Testis (tissue), 3 donors: ENCODE data around the gene ACO2. TPM values are rescaled to one million over a fixed set of nuclear protein-coding genes. Genes with fewer than 3 reads are reported as not detected.

Experiments used
- DNase-seq: peaks from one replicate; pipeline ENCODE4 v3.0.0-alpha.2; 2019
- H3K27ac ChIP-seq, 2 donors: fragments of 200-600 bp; sonication (generic); one replicate each; pipeline ENCODE4 v1.5.1; 2019
- H3K27me3 ChIP-seq: fragments of 200-600 bp; sonication (generic); one replicate; pipeline ENCODE4 v1.5.1; 2019
- H3K36me3 ChIP-seq: fragments of 200-600 bp; sonication (generic); one replicate; pipeline ENCODE4 v1.5.1; 2017; ENCODE audit warnings: low read depth; ENCODE audit errors: missing control alignments
- H3K4me1 ChIP-seq: fragments of 200-600 bp; sonication (generic); one replicate; pipeline ENCODE4 v1.5.1; 2019
- H3K4me3 ChIP-seq, 2 donors: fragments of 200-600 bp; sonication (generic); one replicate each; pipeline ENCODE4 v1.5.1; 2017 to 2019
- H3K9me3 ChIP-seq: fragments of 200-600 bp; sonication (generic); one replicate; pipeline ENCODE4 v1.5.1; 2017
- POLR2A ChIP-seq: fragments of 450-650 bp; IDR thresholded peaks from one replicate; pipeline ENCODE4 v1.6.1; 2017; ENCODE audit warnings: antibody characterized with exemption, mild to moderate bottlenecking, moderate library complexity
- WGBS, 2 donors: methylation state at CpG; one replicate each; pipeline ENCODE4 v1.1.5; 2018; 5-methylcytosine and 5-hydroxymethylcytosine counted together
- intact Hi-C: fragments of 100-400 bp; cut with DNase I; formaldehyde crosslinking; loops from one replicate; pipeline ENCODE4 v1.15.1; 2023; ENCODE audit warnings: low total_unique reads
- polyA plus RNA-seq: library from polyadenylated mRNA; stranded (reverse); fragments of 350-450 nt; fragmentation: Illumina TruSeq; extraction: RNeasy Lipid Tissue Mini Kit (QIAGEN cat#74804); gene quantifications from one replicate; pipeline ENCODE4 v1.2.3, GENCODE V29; 2014; ENCODE audit warnings: low read depth, low replicate concordance; ENCODE audit not compliant: insufficient read depth
- total RNA-seq, 2 donors: library from RNA; depleted of rRNA; stranded (reverse); fragments of >200 nt; gene quantifications; one replicate each; pipeline ENCODE4 v1.2.3, GENCODE V29; 2016
- TF ChIP-seq, protein P1 (sequence below), 3 experiments: fragments of 450-650 bp in 2 of 3; fragments of 200-600 bp in 1 of 3; sonication (generic) in 1 of 3; IDR thresholded peaks; one replicate each; pipeline ENCODE4 v1.5.1; 2016 to 2019; ENCODE audit warnings: antibody characterized with exemption in 3 of 3, mild to moderate bottlenecking in 2 of 3, moderate library complexity in 1 of 3

ACO2 gene
- total and polyA plus RNA-seq, 3 donors from 2014 or later, result 113 to 178 (median 133) TPM

DNA sequence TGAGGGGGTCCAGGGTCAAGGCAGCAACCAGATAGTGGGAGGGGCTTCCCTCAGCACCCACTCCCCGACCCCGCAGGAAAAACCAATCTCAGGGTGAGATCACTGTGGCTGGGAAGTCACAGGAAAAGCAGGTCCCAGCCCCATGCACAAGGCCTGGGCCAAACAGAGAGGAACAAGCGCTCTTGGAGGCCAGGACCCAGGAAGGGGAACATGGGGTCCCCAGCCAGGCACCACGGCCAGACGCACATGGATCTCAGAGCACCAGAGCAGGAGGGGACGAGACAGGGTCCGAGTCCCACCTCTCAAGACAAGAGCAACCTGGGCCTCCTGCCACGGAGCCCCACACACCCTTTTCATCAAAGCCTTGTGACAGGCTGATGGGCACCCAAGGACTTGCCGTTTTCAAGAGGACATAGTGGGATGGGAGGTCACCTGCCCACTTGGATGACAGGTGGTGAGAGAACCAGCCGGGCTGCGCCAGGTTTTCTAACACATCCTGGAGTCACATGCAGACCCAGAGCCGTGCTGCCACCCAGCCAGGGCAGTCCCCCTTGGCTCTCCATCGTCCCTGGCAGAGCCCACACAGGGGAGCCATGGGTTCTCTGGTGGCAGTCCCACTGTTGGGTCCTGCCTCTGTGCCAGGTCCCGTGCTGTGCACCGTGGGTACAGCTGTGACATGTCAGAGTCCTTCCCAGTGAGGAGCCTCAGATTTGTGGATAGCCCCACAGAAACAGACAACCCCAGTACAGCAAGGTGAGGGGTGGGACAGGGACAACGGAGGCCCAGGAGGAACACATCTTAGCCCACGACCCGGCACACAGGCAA lies 62.2 kb downstream of the ACO2 start:
- intact Hi-C loops, result no loop called here
- Histone ChIP-seq H3K27me3 (no peaks in the 10 kb centered on the region), H3K4me3 (no peak overlapping the region), H3K4me1 (peaks cover 12% of the 10 kb centered on the region), H3K36me3 (no peaks in the 10 kb centered on the region), H3K27ac (peak overlapping the region; percentile 1 to 51), H3K9me3 (no peaks in the 10 kb centered on the region)
- WGBS, 2 donors, result 81 to 91% methylated on average over 7 to 15 of the region's 18 CpGs
- DNase-seq, result no peak
- TF ChIP-seq, protein P1, sequence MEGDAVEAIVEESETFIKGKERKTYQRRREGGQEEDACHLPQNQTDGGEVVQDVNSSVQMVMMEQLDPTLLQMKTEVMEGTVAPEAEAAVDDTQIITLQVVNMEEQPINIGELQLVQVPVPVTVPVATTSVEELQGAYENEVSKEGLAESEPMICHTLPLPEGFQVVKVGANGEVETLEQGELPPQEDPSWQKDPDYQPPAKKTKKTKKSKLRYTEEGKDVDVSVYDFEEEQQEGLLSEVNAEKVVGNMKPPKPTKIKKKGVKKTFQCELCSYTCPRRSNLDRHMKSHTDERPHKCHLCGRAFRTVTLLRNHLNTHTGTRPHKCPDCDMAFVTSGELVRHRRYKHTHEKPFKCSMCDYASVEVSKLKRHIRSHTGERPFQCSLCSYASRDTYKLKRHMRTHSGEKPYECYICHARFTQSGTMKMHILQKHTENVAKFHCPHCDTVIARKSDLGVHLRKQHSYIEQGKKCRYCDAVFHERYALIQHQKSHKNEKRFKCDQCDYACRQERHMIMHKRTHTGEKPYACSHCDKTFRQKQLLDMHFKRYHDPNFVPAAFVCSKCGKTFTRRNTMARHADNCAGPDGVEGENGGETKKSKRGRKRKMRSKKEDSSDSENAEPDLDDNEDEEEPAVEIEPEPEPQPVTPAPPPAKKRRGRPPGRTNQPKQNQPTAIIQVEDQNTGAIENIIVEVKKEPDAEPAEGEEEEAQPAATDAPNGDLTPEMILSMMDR (IDR thresholded peaks at IDR 0.05), result no peak
- no peak for TF ChIP-seq POLR2A

DNA sequence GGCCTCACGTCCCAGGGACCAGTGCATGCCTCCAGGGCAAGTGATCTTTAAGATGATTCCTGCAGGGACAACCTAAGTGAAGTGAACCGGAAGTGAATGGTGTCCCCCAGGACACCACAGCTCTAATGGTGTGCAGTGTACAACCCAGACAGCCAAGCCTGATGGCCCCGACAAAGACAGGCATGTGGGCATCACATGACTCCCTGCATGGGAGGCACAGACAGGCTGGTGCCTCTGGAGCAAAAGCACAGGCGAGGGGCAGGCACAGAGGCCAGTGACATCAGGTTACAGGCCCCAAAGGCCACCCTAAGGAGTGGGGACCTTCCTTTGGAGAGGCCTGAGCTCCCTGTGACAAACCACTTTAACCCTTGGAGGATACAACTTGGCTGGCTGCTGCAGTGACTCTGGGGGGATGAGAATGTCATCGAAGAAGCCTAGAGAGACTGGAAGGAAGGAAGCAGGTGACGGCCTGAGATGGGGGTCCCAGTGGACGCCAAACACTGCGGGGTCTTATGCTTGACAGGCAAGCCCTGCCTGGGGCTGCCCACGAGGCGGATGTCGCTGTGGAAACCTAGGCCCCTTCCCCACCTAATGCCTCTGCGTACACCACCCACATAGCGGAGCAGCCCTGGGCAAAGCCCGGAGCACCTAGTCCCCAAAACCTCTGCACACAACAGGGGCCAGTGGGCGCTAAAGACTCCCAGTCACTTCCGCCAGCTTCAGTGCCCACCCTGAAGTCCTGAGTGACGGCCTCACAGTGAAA lies 63.0 kb downstream of the ACO2 start:
- Histone ChIP-seq H3K27ac (no peak overlapping the region), H3K27me3 (no peaks in the 10 kb centered on the region), H3K4me1 (peaks cover 4% of the 10 kb centered on the region), H3K9me3 (no peaks in the 10 kb centered on the region), H3K4me3 (no peak overlapping the region), H3K36me3 (no peaks in the 10 kb centered on the region)
- 91 to 99% methylated on average over 13 to 17 of the region's 17 CpGs for WGBS, 2 donors
- intact Hi-C loops, result no loop called here
- DNase-seq, result no peak
- TF ChIP-seq, protein P1 (IDR thresholded peaks at IDR 0.05), result no peak
- TF ChIP-seq POLR2A, result no peak

DNA sequence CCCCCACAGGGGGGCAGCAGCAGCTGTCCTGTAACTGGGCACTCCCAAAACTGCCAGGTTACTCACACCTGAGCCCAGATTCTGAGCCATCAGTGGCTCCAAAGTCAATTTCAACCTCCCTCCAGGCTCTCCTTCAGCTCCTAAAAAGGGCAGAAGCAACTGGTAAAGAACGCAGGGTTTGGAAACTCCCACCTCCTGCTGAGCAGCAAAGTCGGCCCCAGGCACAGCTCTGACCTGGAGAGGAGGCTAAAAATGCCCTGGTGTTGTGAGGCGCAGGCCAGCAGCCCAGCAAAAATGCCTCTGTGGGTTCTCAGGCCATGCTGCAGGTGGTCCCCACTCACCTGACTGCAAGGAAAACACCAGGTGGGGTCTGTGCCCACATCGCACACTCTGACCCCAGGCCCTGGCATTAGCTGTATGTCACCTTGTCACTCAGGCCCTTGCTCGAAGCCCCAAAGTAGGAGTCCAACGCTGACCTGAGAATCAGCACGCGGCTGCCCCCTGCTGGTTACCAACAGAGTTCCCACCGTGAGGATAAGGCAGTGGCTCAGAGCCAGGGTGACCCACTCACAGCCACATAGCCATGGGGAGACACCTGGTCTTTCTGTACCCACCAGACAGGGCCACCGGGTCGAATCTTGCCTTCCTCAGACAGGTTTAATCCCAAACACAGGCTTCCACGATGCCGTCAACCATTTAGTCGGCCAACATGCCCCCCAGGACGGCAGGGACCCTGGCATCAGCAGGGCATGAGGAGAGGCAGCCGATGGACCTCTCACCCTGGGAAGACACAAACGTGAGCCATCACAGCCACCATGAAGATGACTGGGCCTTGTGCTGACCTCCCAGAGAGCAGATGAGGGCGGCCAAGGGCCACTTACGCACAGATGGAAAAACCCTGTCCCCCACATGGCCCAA lies 64.2 kb downstream of the ACO2 start:
- H3K27me3 ChIP-seq, result no peaks in the 10 kb centered on the region
- no peak for TF ChIP-seq POLR2A
- TF ChIP-seq, protein P1 (IDR thresholded peaks at IDR 0.05), result peak in 2 of 3 experiments; percentile 71 to 76
- peaks cover 4% of the 10 kb centered on the region for H3K4me1 ChIP-seq
- WGBS, 2 donors, result 74 to 85% methylated on average over 6 to 16 of the region's 19 CpGs
- H3K4me3 ChIP-seq, result no peak overlapping the region
- intact Hi-C loops, result no loop called here
- no peaks in the 10 kb centered on the region for H3K36me3 ChIP-seq
- DNase-seq, result peak; percentile 77
- no peak overlapping the region for H3K27ac ChIP-seq
- H3K9me3 ChIP-seq, result no peaks in the 10 kb centered on the region

DNA sequence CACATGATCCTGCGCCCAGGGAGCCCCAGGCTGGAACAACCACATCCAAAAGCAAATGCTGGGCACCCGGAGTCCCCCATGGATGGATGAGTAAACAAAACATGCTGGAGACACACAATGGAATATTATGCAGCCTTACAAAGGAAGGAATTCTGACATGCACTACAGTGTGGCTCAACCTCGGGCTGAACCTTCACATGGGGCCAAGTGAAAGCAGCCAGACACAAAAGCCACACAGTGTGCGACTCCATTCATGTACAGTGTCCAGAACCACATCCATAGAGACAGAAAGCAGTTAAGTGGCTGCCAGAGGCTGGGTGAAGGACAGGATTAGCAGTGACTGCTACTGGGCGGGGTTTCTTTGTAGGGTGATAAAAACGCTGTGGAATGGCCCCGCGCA lies 65.3 kb downstream of the ACO2 start:
- Histone ChIP-seq H3K9me3 (no peaks in the 10 kb centered on the region), H3K36me3 (no peaks in the 10 kb centered on the region), H3K27me3 (no peaks in the 10 kb centered on the region), H3K4me1 (peaks cover 4% of the 10 kb centered on the region), H3K4me3 (no peak overlapping the region), H3K27ac (no peak overlapping the region)
- no peak for DNase-seq
- 88 to 91% methylated on average over 7 to 8 of the region's 8 CpGs for WGBS, 2 donors
- TF ChIP-seq, protein P1 (IDR thresholded peaks at IDR 0.05), result no peak
- TF ChIP-seq POLR2A, result no peak
- intact Hi-C loops, result no loop called here
